NCI-H345 treated with DMSO at 0.1 percent for 48 hours (cell line): Measurements from ENCODE around the gene MIA.
A peak's percentile ranks its signal among the peaks of the same experiment; 100 is the strongest.
"Not testable (repeated sequence)": the region's sequence is repeated elsewhere in the genome, so short reads cannot be mapped to it uniquely, and the experiment has no call there.

Source experiments
- DNase-seq: peaks from one replicate; lab custom pipeline; 2025; ENCODE audit not compliant: unreplicated experiment; lab: John Stamatoyannopoulos, UW

Gene MIA

DNA sequence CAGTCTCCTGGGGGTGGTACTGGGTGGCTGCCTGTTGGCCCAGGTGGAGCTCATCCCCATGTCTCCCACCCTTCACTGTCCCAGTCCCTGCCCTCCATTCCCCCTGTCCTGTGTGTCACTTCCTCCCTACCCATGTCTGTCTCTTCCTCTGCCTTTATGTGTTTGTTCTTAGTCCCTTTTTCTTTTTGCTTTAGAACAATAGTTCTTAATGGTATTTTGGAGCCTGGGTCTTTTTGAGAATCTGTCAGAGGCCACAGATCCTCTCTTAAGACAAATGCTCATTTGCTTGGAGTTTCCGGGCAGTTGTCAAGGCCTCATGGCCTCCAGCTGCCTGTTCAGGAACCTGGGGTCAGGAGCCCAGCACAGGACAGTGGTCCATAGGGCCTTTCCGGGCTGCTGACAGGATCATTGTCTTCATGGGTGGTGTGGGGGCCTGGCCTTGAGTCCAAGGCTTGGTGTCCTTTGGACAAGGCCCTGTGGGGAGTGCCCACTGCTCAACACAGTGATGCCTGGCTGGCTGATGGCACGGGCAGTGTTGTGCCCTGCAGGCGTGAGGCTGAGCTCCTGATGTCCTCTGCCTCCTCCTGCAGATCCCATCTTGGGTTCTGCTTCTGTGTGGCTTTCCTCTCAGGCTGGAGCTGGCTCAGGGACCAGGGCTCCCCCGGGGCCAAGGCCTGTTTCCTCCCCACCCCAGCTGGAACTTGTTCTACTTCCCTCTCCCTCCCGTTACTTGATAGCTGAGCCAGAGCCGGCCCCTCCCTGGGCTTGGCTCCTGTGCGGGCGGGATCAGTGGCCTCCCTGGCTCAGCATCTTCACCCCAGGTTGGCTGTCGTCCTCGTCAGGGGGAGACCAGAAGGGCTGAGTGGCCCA lies 27.2 kb downstream of the MIA start:
- no peak for DNase-seq

DNA sequence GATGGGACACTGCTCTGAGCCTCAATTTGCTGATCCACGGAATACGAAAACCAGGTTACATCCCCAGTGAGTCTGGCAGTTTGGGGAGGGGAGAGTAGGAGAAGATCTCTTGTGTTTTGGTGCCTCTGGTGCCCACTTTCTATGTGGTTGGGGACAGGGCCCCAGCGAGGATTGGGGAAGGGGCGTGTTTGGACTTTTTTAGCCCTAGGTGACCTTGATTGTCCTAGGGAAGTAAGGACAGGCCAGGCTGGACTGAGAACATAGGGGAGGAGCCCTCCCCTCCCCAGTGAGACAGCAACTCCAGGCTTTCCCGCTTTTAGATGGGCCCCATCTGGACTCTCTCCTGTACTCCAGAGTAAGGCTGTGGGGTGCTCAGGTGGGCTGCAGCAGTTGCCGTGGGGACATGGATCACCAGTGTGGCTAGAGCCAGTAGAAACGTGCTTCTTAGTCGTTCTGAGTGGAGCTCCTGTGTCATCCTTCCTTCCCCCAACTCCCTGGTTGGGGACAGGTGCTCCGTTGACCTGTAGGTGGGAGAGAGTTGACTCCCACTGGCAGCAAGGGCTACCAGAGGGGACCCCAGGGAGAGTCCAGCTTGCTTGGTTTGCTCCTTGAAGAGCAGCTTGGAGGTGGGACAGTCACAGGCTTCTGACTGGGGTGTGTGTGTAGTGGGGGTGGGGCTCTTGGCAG lies 28.0 kb downstream of the MIA start:
- no peak for DNase-seq

DNA sequence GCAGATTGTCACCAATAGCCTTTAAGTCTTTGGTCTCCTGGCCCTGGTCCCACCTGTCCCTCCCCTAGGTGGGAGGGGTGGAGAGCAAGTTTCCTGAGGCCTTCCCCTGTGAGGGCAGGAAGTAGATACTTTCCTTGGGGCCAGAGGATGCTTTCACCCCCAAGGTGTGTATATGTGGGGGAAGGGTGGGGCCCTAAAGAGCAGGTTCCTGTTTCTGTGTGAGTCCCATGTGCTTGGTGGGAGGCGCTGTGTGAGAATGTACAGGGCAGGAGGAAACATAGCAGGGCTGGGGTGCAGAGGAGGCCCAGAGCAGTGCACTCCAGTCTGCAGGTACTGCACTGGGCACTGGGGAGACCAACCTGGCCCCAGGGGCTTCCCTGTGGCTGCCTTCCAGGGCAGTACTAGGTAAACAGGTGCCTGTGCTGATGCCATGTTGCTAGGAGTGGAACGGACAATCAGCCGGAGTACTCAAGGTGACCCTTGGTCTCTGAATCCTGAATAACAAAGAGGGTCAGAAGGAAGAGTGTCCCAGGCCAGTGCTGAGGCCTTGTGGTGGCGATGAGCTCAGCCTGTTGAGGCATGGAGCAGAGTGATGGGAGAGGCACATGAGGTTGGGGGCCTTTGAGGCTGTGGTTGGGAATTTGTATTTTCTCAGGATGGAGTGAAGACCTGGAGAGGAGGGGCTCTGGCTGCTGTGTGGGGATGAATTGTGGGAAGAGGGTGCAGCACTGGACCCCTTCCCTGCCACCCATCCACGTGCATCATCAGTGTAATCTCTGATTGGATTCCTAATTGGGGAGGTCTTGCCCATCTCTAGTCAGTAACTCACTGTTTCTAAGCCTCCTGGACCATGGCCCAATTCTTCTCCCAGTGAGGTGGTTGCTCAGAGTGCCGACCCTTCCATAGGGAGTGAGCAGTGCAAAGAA lies 28.8 kb downstream of the MIA start:
- no peak for DNase-seq

DNA sequence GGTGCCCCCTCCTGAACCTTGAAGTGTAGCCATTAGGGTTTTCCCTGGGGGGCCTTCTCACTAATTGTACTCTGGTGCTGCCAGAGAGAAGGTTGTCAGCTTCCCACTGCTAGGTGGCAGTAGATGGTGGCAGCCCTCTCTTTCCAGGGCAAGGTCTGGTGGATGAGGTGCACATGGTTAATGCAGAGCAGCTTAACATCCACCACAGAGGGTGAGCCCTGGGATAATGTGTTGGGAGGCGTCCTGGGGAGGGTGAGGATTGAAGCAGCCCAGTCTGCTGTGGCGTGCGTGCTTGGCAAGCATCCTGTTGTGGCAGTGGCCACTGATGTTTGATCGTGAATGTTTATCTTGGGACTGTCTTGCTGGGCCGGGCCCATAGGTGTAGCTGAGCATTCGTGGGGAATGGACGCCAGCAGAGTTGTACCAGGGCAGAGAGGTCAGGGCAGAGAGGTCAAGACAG lies 29.5 kb downstream of the MIA start:
- DNase-seq: no peak

DNA sequence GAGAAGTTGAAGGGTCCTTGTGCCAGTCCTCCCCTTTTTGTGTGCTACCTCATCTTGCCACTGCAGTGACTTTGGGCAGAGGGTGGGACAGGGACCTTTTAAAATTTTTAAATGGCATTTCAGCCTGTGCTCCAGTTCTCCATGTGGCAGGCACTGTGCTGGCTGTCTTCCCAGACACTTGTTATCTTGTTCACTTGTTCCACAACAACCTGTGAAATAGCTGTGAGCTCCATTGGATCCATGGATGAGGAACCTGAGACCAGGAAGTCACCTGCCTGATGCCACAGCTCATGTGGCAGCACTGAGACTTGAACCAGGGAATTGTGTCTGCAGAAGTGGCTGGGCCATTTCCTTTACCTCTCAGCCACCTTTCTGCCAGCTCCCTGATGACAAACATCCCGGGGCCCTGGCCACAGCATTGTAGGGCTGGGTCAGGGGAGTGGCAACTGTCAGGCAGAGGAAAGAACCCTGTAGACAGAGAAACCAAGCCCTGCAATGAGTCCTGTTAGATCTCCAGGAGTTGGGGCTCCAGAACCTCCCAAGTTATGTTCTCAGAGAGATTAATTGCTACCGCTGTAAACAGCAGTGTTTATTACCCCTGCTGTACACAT lies 30.0 kb downstream of the MIA start:
- DNase-seq: no peak

DNA sequence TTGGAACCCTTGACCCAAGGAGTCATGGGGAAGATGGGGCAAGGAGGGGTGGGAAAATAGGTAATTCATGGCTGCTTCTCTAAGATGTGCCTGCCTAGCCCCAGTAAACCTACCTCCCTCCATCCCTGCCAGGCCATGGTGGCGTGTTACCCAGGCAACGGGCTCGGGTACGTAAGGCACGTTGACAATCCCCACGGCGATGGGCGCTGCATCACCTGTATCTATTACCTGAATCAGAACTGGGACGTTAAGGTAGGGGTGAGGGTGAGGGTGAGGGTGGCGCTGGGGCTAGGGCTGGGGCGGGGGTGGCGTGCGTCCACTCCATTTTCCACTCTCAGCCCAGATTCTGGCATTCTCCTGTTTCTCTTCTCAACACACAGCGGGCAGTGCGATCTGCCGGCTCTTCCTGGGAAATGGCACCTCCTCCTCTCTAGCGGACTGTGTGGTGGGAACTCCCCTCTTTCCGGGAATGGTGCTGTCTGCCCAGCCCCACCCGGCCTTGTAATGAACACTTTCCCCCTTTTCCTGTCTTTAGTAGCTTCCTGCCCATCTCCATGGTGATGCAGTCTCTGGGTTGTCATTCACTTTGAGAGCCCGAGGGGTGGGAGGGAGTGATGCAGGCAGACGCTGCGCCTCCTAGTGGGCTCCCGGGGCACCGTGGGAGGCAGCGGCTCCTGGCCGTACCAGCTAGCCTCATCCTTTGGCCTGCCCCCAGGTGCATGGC lies 31.3 kb downstream of the MIA start:
- no peak for DNase-seq

DNA sequence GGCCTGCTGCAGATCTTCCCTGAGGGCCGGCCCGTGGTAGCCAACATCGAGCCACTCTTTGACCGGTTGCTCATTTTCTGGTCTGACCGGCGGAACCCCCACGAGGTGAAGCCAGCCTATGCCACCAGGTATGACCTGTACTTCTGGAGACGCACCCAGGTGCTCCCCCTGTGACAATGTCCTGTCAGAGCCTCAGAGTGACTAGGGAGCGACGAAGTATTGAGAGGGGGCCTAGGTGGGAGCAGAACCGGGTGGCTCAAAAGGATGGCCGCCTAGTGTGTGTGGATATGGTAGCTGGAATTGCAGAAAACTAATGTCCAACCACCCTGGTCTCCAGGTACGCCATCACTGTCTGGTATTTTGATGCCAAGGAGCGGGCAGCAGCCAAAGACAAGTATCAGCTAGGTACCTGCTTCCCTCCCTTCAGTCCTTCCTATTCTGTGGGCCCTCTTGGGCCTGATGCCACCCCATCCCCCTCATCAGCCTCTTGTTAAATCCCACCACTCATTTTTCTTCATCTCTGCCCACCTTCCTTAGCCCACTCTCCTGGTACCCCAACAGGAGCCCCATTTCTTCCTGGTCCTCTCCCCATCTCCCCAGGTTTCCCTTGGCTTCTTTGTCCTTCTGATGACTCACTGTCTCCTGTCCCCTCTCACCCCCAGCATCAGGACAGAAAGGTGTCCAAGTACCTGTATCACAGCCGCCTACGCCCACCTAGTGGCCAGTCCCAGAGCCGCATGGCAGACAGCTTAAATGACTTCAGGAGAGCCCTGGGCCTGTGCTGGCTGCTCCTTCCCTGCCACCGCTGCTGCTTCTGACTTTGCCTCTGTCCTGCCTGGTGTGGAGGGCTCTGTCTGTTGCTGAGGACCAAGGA lies 32.1 kb downstream of the MIA start:
- no peak for DNase-seq

DNA sequence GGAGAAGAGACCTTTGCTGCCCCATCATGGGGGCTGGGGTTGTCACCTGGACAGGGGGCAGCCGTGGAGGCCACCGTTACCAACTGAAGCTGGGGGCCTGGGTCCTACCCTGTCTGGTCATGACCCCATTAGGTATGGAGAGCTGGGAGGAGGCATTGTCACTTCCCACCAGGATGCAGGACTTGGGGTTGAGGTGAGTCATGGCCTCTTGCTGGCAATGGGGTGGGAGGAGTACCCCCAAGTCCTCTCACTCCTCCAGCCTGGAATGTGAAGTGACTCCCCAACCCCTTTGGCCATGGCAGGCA lies 32.7 kb downstream of the MIA start:
- no peak for DNase-seq

DNA sequence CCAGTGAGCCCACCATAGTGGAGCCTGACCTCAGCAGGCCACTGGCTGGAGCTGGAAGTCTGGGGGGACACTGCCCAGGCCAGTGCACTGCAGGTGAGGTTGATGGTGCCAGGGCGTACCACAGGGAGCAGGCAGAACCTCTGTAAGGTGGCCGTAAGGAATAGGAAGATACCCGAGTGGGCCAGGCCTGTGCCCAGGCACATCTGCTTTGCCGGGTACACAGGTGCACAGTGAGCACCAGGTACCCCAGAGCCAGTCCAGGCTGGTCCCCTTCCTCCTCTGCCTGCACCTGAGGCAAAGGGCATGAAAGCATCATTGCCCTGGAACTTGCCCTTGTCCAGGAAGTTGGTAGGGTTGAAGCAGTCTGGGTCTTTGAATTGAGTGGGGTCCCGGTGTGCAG lies 33.2 kb downstream of the MIA start:
- no peak for DNase-seq

DNA sequence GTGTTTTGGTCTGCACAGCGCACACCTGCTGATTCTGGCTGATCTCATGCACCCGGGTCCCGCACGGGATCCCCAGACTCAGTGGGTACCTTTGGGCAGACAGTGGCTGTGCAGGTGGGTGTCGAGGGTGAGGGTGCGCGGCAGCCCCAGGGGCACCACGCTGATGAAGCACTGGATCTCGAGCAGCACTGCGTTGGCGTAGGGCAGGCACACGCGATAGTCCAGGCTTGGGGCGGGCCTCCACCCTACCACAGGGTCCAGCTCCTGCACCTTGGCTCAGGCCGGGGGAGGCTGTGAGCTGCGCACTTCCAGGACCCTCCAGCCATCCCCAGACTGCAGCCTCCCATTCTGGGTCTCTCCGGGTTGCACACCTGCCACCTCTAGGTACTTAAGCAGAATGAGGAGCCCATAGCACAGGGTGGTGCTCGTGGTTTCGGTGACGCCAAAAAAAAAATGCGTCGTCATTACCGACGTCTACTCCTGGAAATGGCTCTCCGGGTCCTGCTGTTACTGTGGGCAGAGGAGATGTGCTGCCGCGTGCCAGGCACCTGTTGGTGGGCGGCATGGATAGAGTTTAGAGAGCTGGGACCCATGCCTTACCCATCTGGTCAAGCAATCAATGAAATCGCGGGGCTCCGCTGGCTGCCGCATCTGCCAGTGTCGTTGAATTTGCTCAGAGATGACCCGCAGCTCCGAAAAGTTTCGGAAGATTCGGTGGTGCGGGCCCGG lies 34.2 kb downstream of the MIA start:
- no peak for DNase-seq

DNA sequence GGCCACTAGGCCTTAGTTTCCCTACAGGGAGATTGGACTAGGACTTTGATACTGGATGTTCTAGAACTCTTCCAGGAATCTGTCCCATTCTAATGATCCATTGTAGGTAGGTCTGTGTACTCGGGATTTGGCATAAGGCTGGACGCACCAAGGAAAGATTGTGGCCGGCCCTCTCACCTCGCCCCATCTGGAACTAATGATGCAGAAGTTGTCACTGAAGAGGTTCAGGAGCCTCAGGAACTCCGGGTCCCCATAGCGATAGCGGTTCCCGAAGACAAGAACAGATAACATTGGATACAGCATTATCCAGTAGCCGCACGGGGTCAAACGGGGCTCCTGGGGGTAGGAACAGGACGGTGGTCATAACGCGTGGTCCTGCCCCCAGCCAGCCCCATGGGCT lies 34.8 kb downstream of the MIA start:
- no peak for DNase-seq

DNA sequence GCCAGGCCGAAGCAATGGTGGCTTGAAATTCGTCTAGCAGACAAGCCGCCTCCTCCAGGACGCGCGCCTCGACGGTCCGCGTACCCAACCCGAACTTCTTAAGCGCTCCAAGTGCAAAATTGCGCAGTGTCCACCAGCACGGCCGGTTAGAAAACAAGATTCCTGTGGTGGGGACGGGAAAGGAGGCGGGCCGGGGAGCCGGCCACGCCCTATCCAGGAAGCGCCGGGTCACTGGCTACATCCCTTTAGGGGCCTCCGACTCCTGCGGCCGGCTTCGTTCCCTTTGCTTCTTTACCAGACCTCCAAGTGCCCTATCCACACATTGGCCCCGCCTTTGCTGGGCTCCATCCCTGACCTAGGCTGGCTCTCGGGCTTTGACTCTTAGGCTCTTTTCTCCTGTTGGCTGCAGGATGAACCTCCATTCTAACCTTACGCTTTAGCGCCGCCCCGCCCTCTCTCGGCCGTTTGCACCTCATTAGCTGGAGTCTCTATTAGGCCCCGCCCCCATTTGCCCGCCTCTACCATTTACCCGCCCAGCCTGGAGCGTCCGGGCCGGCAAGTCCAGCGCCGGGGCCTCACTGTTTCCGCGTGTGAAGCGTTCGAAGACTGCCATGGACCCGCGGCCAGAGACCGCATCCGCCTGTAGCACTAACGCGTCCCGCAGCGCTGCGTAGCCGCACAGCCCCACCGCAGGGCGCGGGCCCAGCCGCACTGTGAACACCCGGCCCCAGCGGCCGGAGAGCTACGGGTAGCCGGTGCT lies 35.5 kb downstream of the MIA start:
- DNase-seq: peak; percentile 68

DNA sequence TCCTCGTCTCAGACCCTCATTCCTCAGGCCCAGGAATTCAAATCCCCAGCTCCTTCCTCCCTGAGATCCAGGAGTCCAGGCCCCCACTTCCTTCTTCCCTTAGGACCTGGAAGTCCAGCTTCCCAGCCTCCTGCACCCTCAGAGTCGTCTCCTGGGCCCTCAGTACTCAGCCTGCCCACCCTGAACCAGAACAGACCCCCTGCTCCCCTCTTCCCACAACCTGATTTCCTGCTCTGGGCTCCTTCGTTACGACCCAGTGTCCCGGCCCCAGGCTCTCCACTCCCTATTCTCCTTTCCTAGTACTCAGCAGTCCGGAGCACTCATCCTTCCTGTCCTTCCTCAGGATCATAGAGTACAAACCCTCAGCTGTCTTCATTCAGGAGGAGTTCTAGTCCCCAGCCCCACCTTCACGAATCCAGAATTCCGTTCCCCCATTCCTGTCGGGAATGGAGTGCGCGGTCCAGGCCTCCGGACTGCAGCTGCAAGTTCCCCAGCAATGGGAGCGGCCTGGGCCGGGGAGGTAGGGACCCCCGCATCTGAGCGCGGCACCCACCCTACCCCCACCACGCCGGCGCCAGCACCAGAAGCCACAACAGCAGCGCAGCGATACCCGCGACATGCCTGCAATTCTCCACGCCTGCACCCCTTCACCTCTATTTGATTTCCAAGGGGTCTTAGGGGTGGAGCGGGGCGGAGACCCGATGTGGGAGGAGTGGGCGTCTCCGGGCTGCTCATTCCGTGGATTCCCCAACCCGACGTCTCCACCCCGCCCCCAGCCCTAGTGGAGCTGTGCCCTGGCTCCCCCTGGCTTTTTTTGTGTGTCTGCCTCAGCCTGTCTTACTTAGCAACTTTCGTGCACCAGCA lies 36.4 kb downstream of the MIA start:
- no peak for DNase-seq

DNA sequence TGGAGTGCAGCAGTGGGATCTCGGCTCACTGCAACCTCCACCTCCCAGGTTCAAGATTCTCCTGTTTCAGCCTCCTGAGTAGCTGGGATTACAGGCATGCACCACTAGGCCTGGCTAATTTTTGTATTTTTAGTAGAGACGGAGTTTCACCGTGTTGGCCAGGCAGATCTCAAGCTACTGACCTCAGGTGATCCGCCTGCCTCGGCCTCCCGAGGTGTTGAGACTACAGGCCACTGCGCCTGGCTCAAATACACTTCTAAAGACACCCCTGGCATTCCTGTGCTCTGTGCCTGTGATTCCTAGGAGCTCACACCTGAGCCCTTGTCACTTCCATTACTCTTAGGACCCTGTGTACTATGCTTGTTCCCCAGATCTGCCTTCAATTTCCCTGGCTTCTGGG lies 37.2 kb downstream of the MIA start:
- DNase-seq: not testable (repeated sequence)

DNA sequence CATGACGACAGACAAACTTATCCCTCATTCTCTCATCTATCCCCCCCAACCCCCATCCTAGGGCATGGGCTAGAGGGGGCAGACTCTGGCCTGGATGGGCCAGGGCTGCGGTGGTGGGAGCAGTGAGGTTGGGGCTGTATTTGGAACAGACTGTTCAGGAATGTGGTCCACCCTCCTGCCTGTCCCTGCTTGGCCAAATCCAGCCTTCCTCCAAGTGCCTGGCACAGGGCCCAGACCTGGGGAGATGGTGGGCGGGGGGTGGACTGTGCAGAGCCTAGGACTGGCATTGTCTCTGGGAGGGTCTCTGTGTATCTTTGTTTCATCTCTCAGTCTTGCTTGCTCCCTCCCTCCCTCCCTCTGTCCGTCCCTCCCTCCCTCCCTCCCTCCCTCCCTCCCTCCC lies 37.9 kb downstream of the MIA start:
- DNase-seq: no peak

DNA sequence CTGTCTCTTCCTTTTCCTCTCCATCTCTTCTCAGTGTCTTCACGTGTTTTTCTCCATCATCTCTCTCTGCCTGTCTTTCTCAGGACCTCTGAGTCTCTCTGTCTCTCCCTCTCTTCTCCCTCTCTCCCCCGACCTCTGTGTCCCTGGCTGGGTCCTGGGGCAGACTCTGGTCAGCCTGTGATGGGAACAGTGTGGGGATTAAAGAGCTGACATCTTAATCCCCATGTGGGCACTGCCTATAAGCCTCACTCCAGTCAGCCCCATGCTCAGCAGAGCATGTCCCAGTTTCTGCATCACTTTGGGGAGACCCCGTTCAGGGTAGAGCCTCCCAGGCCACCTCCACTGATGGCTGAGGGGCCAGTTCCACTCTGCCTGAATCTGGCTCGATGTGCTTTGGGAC lies 39.9 kb downstream of the MIA start:
- no peak for DNase-seq
